Nephron (organoid): Measurements from ENCODE around the gene ALS2CL.

Source experiments
- H3K27ac Mint-ChIP-seq, 3 experiments: 2 replicates each; pipeline ENCODE4 v1.8.0; 2020; ENCODE audit warnings: mixed read lengths in 3 of 3, mild to moderate bottlenecking in 2 of 3, moderate library complexity in 1 of 3
- H3K27me3 Mint-ChIP-seq: 2 replicates; pipeline ENCODE4 v1.8.0; 2021; ENCODE audit warnings: low read depth, mild to moderate bottlenecking, moderate library complexity, mixed read lengths
- H3K36me3 Mint-ChIP-seq: 2 replicates; pipeline ENCODE4 v1.8.0; 2020; ENCODE audit warnings: low read depth, mixed read lengths
- H3K4me1 Mint-ChIP-seq: 2 replicates; pipeline ENCODE4 v1.8.0; 2020; ENCODE audit warnings: mixed read lengths
- H3K4me3 Mint-ChIP-seq, 3 experiments: 2 replicates each; pipeline ENCODE4 v1.8.0; 2020; ENCODE audit warnings: mild to moderate bottlenecking in 3 of 3, mixed read lengths in 3 of 3, moderate library complexity in 2 of 3
- H3K9me3 Mint-ChIP-seq: 2 replicates; pipeline ENCODE4 v1.8.0; 2020; ENCODE audit warnings: mixed read lengths
- TF ChIP-seq, protein P1 (sequence below), 3 experiments: fragments of 200-600 bp; sonication (generic); IDR thresholded peaks; one replicate each; pipeline ENCODE4 v1.5.0; 2021; ENCODE audit warnings: antibody characterized with exemption in 3 of 3; ENCODE audit not compliant: unreplicated experiment in 3 of 3

Gene ALS2CL

GRCh38 chr3:46710229-46710628 lies 16.8 kb upstream of the ALS2CL start:
- Mint-ChIP-seq H3K4me1 (peaks cover 5% of the 10 kb centered on the region), H3K36me3 (no peaks in the 10 kb centered on the region), H3K4me3 (no peak overlapping the region), H3K27ac (no peak overlapping the region), H3K9me3 (no peaks in the 10 kb centered on the region), H3K27me3 (peaks cover 16% of the 10 kb centered on the region)
- TF ChIP-seq, protein P1, sequence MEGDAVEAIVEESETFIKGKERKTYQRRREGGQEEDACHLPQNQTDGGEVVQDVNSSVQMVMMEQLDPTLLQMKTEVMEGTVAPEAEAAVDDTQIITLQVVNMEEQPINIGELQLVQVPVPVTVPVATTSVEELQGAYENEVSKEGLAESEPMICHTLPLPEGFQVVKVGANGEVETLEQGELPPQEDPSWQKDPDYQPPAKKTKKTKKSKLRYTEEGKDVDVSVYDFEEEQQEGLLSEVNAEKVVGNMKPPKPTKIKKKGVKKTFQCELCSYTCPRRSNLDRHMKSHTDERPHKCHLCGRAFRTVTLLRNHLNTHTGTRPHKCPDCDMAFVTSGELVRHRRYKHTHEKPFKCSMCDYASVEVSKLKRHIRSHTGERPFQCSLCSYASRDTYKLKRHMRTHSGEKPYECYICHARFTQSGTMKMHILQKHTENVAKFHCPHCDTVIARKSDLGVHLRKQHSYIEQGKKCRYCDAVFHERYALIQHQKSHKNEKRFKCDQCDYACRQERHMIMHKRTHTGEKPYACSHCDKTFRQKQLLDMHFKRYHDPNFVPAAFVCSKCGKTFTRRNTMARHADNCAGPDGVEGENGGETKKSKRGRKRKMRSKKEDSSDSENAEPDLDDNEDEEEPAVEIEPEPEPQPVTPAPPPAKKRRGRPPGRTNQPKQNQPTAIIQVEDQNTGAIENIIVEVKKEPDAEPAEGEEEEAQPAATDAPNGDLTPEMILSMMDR (IDR thresholded peaks at IDR 0.05; ENCODE audit: unreplicated experiment in 3 of 3): no peak

DNA sequence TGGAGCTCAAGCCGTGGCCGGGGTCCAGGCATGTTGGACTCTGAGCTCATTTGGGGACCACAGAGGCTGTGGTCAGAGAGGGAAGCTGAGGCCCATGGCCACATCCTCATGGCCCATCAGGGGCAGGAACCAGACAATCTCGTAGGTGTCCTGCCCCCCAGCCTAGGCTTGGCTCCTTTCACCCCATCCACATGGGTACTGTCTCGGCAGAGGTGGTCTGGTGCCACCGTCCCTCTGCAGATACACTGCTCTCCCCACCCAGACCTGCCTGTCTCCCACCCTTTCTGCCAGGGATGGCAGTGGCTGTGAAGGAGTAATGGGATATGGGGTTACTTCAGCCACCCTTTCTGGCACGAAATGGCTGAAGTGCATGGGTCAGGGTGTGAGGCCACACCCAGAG lies 16.2 kb upstream of the ALS2CL start:
- Mint-ChIP-seq H3K9me3 (no peaks in the 10 kb centered on the region), H3K27ac (no peak overlapping the region), H3K27me3 (peaks cover 16% of the 10 kb centered on the region), H3K36me3 (no peaks in the 10 kb centered on the region), H3K4me3 (no peak overlapping the region), H3K4me1 (peaks cover 5% of the 10 kb centered on the region)
- TF ChIP-seq, protein P1 (IDR thresholded peaks at IDR 0.05; ENCODE audit: unreplicated experiment in 3 of 3): no peak

GRCh38 chr3:46709157-46709654 lies 15.7 kb upstream of the ALS2CL start:
- H3K27ac Mint-ChIP-seq: no peak overlapping the region
- H3K27me3 Mint-ChIP-seq: peaks cover 16% of the 10 kb centered on the region
- H3K36me3 Mint-ChIP-seq: no peaks in the 10 kb centered on the region
- no peaks in the 10 kb centered on the region for H3K9me3 Mint-ChIP-seq
- H3K4me1 Mint-ChIP-seq: peaks cover 5% of the 10 kb centered on the region
- TF ChIP-seq, protein P1 (IDR thresholded peaks at IDR 0.05; ENCODE audit: unreplicated experiment in 3 of 3): no peak
- H3K4me3 Mint-ChIP-seq: no peak overlapping the region

DNA sequence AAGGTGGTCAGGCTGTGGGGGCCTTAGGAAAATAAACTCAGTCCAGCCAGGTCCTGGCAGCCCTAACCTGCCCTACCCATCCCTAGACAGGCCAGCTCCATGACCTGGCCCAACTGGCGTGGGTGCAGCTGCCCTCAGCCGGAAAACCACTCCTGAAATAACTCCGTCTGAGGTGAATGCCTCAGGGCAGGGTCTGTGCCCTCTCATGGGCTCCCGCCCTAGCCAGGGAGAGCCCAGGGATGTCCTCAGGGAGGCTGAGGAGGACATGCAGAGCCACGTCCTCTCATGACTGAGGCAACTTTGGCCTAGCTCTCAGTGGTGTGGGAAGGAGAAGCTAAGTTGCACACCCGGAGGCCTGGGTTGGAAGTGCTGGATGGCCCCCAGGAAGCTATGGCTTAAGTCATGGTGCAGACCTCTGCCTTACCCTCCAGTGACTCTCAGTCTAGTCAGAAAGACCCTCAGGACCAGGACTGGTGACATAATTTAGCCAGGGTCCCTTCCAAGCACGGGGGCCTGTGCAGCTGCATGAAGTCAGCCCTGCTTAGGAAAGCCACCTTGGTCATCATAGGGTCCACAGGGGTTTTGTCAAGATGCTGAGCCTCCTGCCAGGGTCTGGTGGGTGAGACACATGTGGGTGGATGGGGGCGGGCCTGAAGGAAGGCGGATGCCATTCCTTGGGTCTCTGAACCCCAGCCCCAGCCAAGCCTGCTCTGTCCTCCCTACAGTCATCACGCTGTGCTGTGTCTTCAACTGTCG lies 15.1 kb upstream of the ALS2CL start:
- H3K27ac Mint-ChIP-seq: no peak overlapping the region
- no peaks in the 10 kb centered on the region for H3K9me3 Mint-ChIP-seq
- TF ChIP-seq, protein P1 (IDR thresholded peaks at IDR 0.05; ENCODE audit: unreplicated experiment in 3 of 3): no peak
- H3K4me1 Mint-ChIP-seq: peaks cover 5% of the 10 kb centered on the region
- no peaks in the 10 kb centered on the region for H3K36me3 Mint-ChIP-seq
- H3K27me3 Mint-ChIP-seq: peaks cover 20% of the 10 kb centered on the region
- no peak overlapping the region for H3K4me3 Mint-ChIP-seq

- Mint-ChIP-seq H3K36me3 (no peaks in the 10 kb centered on the region), H3K9me3 (no peaks in the 10 kb centered on the region), H3K27ac (no peak overlapping the region), H3K4me1 (peaks cover 5% of the 10 kb centered on the region), H3K4me3 (no peak overlapping the region), H3K27me3 (peaks cover 24% of the 10 kb centered on the region)
- TF ChIP-seq, protein P1 (IDR thresholded peaks at IDR 0.05; ENCODE audit: unreplicated experiment in 3 of 3): no peak
These were observed 14.1 kb upstream of the ALS2CL start for GRCh38 chr3:46707601-46708011.
